ENCODE measurements around the gene OSBPL7.

OSBPL7 gene

GRCh38 chr17:47847341-47848197 lies 26.0 kb upstream of the OSBPL7 start:
- DNase-seq (ENCODE audit: low spot score), result no peak

GRCh38 chr17:47846716-47847340 lies 25.2 kb upstream of the OSBPL7 start:
- no peak for DNase-seq (ENCODE audit: low spot score)

- no peak for DNase-seq (ENCODE audit: low spot score)
These were observed 24.1 kb upstream of the OSBPL7 start for GRCh38 chr17:47845716-47846075.

- no peak for DNase-seq (ENCODE audit: low spot score)
These were observed 23.5 kb upstream of the OSBPL7 start for GRCh38 chr17:47844814-47845715.

GRCh38 chr17:47844227-47844626 lies 22.6 kb upstream of the OSBPL7 start:
- DNase-seq (ENCODE audit: low spot score), result no peak

GRCh38 chr17:47843391-47843730 lies 21.8 kb upstream of the OSBPL7 start:
- DNase-seq (ENCODE audit: low spot score), result no peak

GRCh38 chr17:47841488-47842291 lies 20.1 kb upstream of the OSBPL7 start:
- no peak for DNase-seq (ENCODE audit: low spot score)

- DNase-seq (ENCODE audit: low spot score), result peak; percentile 83
These were observed 19.3 kb upstream of the OSBPL7 start, which contains the start of gene SCRN2 for GRCh38 chr17:47840742-47841487. SCRN2 (minus strand) TSS chr17:47841273; CDS start chr17:47840843, 430 bp downstream.

GRCh38 chr17:47840001-47840741 lies 18.6 kb upstream of the OSBPL7 start:
- no peak for DNase-seq (ENCODE audit: low spot score)

- no peak for DNase-seq (ENCODE audit: low spot score)
These were observed 17.5 kb upstream of the OSBPL7 start for GRCh38 chr17:47839071-47839470.

- DNase-seq (ENCODE audit: low spot score), result no peak
These were observed 17.0 kb upstream of the OSBPL7 start for GRCh38 chr17:47838636-47839035.

- no peak for DNase-seq (ENCODE audit: low spot score)
These were observed 15.9 kb upstream of the OSBPL7 start for GRCh38 chr17:47837401-47838039.

GRCh38 chr17:47836601-47837000 lies 15.0 kb upstream of the OSBPL7 start:
- DNase-seq (ENCODE audit: low spot score), result no peak

- DNase-seq (ENCODE audit: low spot score), result no peak
These were observed 13.2 kb upstream of the OSBPL7 start for GRCh38 chr17:47834756-47835155.

- no peak for DNase-seq (ENCODE audit: low spot score)
These were observed 10.3 kb upstream of the OSBPL7 start for GRCh38 chr17:47831934-47832327.

- DNase-seq (ENCODE audit: low spot score), result peak; percentile 90
These were observed 9.7 kb upstream of the OSBPL7 start, which contains the start of the genes LRRC46 and MRPL10 for GRCh38 chr17:47831003-47831933. LRRC46 (plus strand) TSS chr17:47831670; CDS start chr17:47831990, 320 bp downstream. MRPL10 (minus strand) TSS chr17:47831541; CDS start chr17:47831511, 30 bp downstream.

- no peak for DNase-seq (ENCODE audit: low spot score)
These were observed 8.9 kb upstream of the OSBPL7 start for GRCh38 chr17:47830396-47831002.

- DNase-seq (ENCODE audit: low spot score), result peak; percentile 61
These were observed 8.3 kb upstream of the OSBPL7 start for GRCh38 chr17:47829870-47830269.

Data from CD4-positive, alpha-beta T cell treated with Interleukin-6 at 100 ng/mL for 8 hours (primary cell).